Keratinocyte (primary cell): Measurements from ENCODE around the gene ZNF425. TPM values are rescaled to one million over a fixed set of nuclear protein-coding genes. Genes with fewer than 3 reads are reported as not detected.

Experiments
- DNase-seq: peaks from one replicate; pipeline ENCODE4 v3.0.0-alpha.2; 2011; ENCODE audit warnings: low read depth, missing footprints, low spot score
- FAIRE-seq: peaks from 2 replicates; lab custom pipeline; 2011; peaks lifted over from hg19 to GRCh38; lab: Jason Lieb, UNC
- H2AFZ ChIP-seq: 2 replicates; pipeline ENCODE4 v1.6.0; 2012; ENCODE audit warnings: low read length, control low read depth, inconsistent platforms; ENCODE audit not compliant: control insufficient read depth
- H3K27ac ChIP-seq: 2 replicates; pipeline ENCODE4 v1.5.1; 2011; ENCODE audit warnings: low read length; ENCODE audit not compliant: control insufficient read depth, insufficient read depth
- H3K27me3 ChIP-seq: 3 replicates; pipeline ENCODE4 v1.6.0; 2011; ENCODE audit warnings: low read length; ENCODE audit not compliant: control insufficient read depth, insufficient read depth; ENCODE audit errors: extremely low read depth
- H3K36me3 ChIP-seq, 2 experiments: 2 replicates in 1 of 2; 3 replicates in 1 of 2; pipeline ENCODE4 v1.5.1; 2011; ENCODE audit warnings: low read length in 2 of 2, mild to moderate bottlenecking in 1 of 2; ENCODE audit not compliant: control insufficient read depth in 2 of 2, insufficient read depth in 2 of 2; ENCODE audit errors: extremely low read depth in 1 of 2
- H3K4me1 ChIP-seq: 3 replicates; pipeline ENCODE4 v1.5.1; 2011; ENCODE audit warnings: low read length; ENCODE audit not compliant: control insufficient read depth, insufficient read depth; ENCODE audit errors: extremely low read depth
- H3K4me2 ChIP-seq: 3 replicates; pipeline ENCODE4 v1.6.0; 2011; ENCODE audit warnings: low read depth, low read length; ENCODE audit not compliant: control insufficient read depth, insufficient read depth; ENCODE audit errors: extremely low read depth
- H3K4me3 ChIP-seq, 3 experiments: fragments of 200-600 bp in 1 of 3; sonication (generic) in 1 of 3; 2 replicates in 2 of 3; 3 replicates in 1 of 3; pipeline ENCODE4 v1.5.1; 2011 to 2016; ENCODE audit warnings: low read length in 3 of 3, mild to moderate bottlenecking in 3 of 3, control low read depth in 2 of 3, inconsistent platforms in 1 of 3, low read depth in 1 of 3, mixed read lengths in 1 of 3, mixed run types in 1 of 3, moderate library complexity in 1 of 3; ENCODE audit not compliant: control insufficient read depth in 2 of 3, insufficient read depth in 2 of 3; ENCODE audit errors: extremely low read depth in 1 of 3
- H3K79me2 ChIP-seq: 2 replicates; pipeline ENCODE4 v1.6.0; 2012; ENCODE audit warnings: low read length; ENCODE audit not compliant: control insufficient read depth, insufficient read depth
- H3K9ac ChIP-seq: 3 replicates; pipeline ENCODE4 v1.6.0; 2011; ENCODE audit warnings: low read length; ENCODE audit not compliant: control insufficient read depth, insufficient read depth; ENCODE audit errors: extremely low read depth
- H3K9me1 ChIP-seq: 3 replicates; pipeline ENCODE4 v1.6.0; 2011; ENCODE audit warnings: low read length; ENCODE audit not compliant: control insufficient read depth, insufficient read depth; ENCODE audit errors: extremely low read depth
- H3K9me3 ChIP-seq: 2 replicates; pipeline ENCODE4 v1.5.1; 2012; ENCODE audit warnings: low read depth, low read length; ENCODE audit not compliant: control insufficient read depth
- H4K20me1 ChIP-seq: 3 replicates; pipeline ENCODE4 v1.6.0; 2011; ENCODE audit warnings: low read length; ENCODE audit not compliant: control insufficient read depth, insufficient read depth; ENCODE audit errors: extremely low read depth
- CTCF ChIP-seq, 3 experiments: IDR thresholded peaks in 1 of 3; conservative IDR thresholded peaks in 1 of 3; optimal IDR thresholded peaks in 1 of 3; 2 replicates in 2 of 3; 3 replicates in 1 of 3; pipeline versions ENCODE3 to v1.5.1; 2011; ENCODE audit warnings: low read length in 3 of 3, mild to moderate bottlenecking in 3 of 3, moderate library complexity in 2 of 3, control low read depth in 1 of 3, inconsistent platforms in 1 of 3; ENCODE audit not compliant: insufficient read depth in 2 of 3; ENCODE audit errors: extremely low read depth in 1 of 3
- EZH2 ChIP-seq: IDR thresholded peaks from one replicate; pipeline ENCODE4 v1.6.1; 2012; ENCODE audit warnings: inconsistent platforms, mild to moderate bottlenecking, low read length, moderate library complexity
- dilution Hi-C: fragments of 300-500 bp; cut with MboI; formaldehyde crosslinking; loops from one replicate; pipeline ENCODE4 v1.7.0; 2020; ENCODE audit warnings: low sequenced_read_pairs; ENCODE audit not compliant: extremely low pct_ligation_motif_present
- polyA plus RNA-seq, 5 experiments: library from polyadenylated mRNA; depleted of rRNA in 3 of 5; stranded (reverse) in 3 of 5; stranded (forward) in 1 of 5; unstranded in 1 of 5; fragments of >200 nt; gene quantifications; 1 replicate in 1 of 5; 2 replicates in 3 of 5; 3 replicates in 1 of 5; pipeline versions ENCODE4 v1.2.1 to v1.2.3, GENCODE V29; 2011 to 2012; ENCODE audit warnings: missing spikeins in 2 of 5, low read depth in 1 of 5, low replicate concordance in 1 of 5

The ZNF425 gene
- polyA plus RNA-seq, 1 donor (not counting 4 experiments of a cell fraction or from before 2014, with no cell fraction given), result 1.8 TPM

GRCh38 chr7:149071182-149071635, 54.9 kb downstream of the ZNF425 start:
- H3K9me1 ChIP-seq, result no peaks in the 10 kb centered on the region
- H3K4me3 ChIP-seq, result no peak overlapping the region
- dilution Hi-C loops, result no loop called here
- no peaks in the 10 kb centered on the region for H3K79me2 ChIP-seq
- no peak overlapping the region for H3K9ac ChIP-seq
- DNase-seq (no peak), FAIRE-seq (no peak)
- H3K4me2 ChIP-seq, result no peak overlapping the region
- H3K9me3 ChIP-seq, result no peaks in the 10 kb centered on the region
- no peak overlapping the region for H3K27ac ChIP-seq
- H3K36me3 ChIP-seq, result peaks cover 20 to 23% of the 10 kb centered on the region in 2 experiments
- no peaks in the 10 kb centered on the region for H4K20me1 ChIP-seq
- H3K4me1 ChIP-seq, result peaks cover 16% of the 10 kb centered on the region
- H2AFZ ChIP-seq, result no peak overlapping the region
- TF ChIP-seq CTCF (optimal IDR thresholded peaks at IDR 0.05 in 1 of 3, IDR thresholded peaks at IDR 0.05 in 1 of 3, conservative IDR thresholded peaks at IDR 0.05 in 1 of 3; ENCODE audit: extremely low read depth in 1 of 3, insufficient read depth in 2 of 3, low read length in 3 of 3), result no peak
- no peak for TF ChIP-seq EZH2
- no peaks in the 10 kb centered on the region for H3K27me3 ChIP-seq

DNA sequence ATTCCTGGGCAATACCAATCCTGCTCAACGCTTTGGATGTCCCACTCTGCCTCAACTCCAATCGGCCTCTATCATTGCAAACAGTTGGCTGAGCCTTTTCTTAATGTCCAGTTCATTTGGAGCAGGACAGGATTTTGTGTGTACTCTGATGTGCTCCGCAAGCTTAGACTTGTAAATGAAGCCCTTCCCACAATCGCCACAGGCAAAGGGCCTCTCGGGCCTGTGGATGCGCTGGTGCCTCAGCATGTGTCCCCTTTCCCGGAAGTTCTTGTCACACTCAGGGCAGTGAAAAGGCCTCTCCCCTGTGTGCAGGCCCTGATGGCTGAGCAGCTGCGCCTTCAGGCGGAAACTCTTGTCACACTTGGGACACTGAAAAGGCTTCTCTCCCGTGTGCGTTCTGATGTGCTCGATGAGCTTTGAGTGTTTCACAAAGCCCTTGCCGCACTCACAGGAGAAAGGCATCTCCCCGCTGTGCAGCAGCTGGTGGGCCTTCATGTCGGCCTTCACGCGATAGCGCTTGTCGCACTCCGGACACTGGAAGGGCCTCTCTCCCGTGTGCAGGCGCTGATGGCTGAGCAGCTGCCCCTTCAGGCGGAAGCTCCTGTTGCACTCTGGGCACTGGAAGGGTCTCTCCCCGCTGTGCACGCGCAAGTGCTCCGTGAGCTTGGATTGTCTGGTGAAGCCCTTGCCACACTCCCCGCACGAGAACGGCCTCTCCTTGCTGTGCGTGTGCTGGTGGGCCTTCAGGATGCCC, 55.6 kb downstream of the ZNF425 start:
- Histone ChIP-seq H3K9me1 (no peaks in the 10 kb centered on the region), H3K4me3 (no peak overlapping the region), H3K27me3 (no peaks in the 10 kb centered on the region), H4K20me1 (no peaks in the 10 kb centered on the region), H3K9ac (no peak overlapping the region), H3K36me3 (peaks cover 20 to 23% of the 10 kb centered on the region in 2 experiments), H2AFZ (no peak overlapping the region), H3K4me1 (peaks cover 16% of the 10 kb centered on the region), H3K79me2 (no peaks in the 10 kb centered on the region), H3K4me2 (no peak overlapping the region), H3K27ac (no peak overlapping the region), H3K9me3 (no peaks in the 10 kb centered on the region)
- no peak for FAIRE-seq
- dilution Hi-C loops, result no loop called here
- no peak for DNase-seq
- TF ChIP-seq EZH2 (no peak), CTCF (optimal IDR thresholded peaks at IDR 0.05 in 1 of 3, IDR thresholded peaks at IDR 0.05 in 1 of 3, conservative IDR thresholded peaks at IDR 0.05 in 1 of 3; ENCODE audit: extremely low read depth in 1 of 3, insufficient read depth in 2 of 3, low read length in 3 of 3) (no peak)
